ENCODE data around the gene CDIPT.

DNA sequence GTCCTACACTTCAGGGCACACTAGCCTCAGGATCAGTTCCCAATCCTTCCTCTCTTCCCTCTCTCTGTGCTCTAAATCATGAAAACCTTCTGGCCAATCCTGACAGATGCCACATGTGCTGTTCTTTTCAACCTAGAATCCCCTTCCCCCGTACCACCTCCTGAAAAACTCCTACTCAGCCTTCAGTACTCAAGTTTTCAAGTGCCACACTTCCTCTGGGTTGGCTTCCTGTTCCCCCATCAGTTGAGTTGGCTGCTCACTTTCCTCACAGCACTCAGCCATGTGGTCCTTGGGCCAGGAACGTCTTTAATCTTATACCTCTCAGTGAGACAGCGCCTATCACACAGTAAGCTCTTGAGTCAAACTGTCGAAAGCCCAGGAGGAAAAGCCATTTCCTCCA, 40.6 kb upstream of the CDIPT start:
- TF ChIP-seq, protein P1, sequence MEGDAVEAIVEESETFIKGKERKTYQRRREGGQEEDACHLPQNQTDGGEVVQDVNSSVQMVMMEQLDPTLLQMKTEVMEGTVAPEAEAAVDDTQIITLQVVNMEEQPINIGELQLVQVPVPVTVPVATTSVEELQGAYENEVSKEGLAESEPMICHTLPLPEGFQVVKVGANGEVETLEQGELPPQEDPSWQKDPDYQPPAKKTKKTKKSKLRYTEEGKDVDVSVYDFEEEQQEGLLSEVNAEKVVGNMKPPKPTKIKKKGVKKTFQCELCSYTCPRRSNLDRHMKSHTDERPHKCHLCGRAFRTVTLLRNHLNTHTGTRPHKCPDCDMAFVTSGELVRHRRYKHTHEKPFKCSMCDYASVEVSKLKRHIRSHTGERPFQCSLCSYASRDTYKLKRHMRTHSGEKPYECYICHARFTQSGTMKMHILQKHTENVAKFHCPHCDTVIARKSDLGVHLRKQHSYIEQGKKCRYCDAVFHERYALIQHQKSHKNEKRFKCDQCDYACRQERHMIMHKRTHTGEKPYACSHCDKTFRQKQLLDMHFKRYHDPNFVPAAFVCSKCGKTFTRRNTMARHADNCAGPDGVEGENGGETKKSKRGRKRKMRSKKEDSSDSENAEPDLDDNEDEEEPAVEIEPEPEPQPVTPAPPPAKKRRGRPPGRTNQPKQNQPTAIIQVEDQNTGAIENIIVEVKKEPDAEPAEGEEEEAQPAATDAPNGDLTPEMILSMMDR (IDR thresholded peaks at IDR 0.05): no peak
- TF ChIP-seq POLR2AphosphoS5 (IDR thresholded peaks at IDR 0.05) (no peak), POLR2A (IDR thresholded peaks at IDR 0.05) (no peak), EP300 (IDR thresholded peaks at IDR 0.05) (no peak)
